ENCODE data around the gene PTPRQ. TPM values are rescaled to one million over a fixed set of nuclear protein-coding genes. Genes with fewer than 3 reads are reported as not detected.

The PTPRQ gene
- total and polyA plus RNA-seq, 2 of the 8 experiments (the other 6 are each of a cell fraction or from before 2014, with no cell fraction given): not detected

GRCh38 chr12:80715713-80716249 lies 271.7 kb downstream of the PTPRQ start (continued):
- TF ChIP-seq KDM5A (IDR thresholded peaks at IDR 0.05; ENCODE audit: low read length): no peak
- no peak for TF ChIP-seq BCL11A (IDR thresholded peaks at IDR 0.05; ENCODE audit: low read depth in 2 of 2, low read length in 2 of 2)
- TF ChIP-seq FOSL1 (IDR thresholded peaks at IDR 0.05; ENCODE audit: insufficient read depth, low read depth, low read length): no peak
- TF ChIP-seq TCF12 (IDR thresholded peaks at IDR 0.05; ENCODE audit: low read depth, low read length): no peak
- no peak for TF ChIP-seq KDM4A (IDR thresholded peaks at IDR 0.05; ENCODE audit: low read depth, low read length, severe bottlenecking)

Data from H1 (cell line).